Mesothelial cell of epicardium (in vitro differentiated cells): ENCODE measurements around the gene GPT2. TPM values are rescaled to one million over a fixed set of nuclear protein-coding genes. Genes with fewer than 3 reads are reported as not detected.

Source experiments
- DNase-seq, 2 experiments: peaks; one replicate each; pipeline ENCODE4 v3.0.0; 2021; ENCODE audit warnings: low spot score in 2 of 2; ENCODE audit not compliant: unreplicated experiment in 2 of 2
- H3K27ac Mint-ChIP-seq: 2 replicates; pipeline ENCODE4 v1.8.0; 2021; ENCODE audit warnings: mixed read lengths
- H3K27me3 Mint-ChIP-seq: 2 replicates; pipeline ENCODE4 v1.8.0; 2021; ENCODE audit warnings: low read depth, mixed read lengths
- H3K36me3 Mint-ChIP-seq: 2 replicates; pipeline ENCODE4 v1.8.0; 2021; ENCODE audit warnings: mixed read lengths
- H3K4me1 Mint-ChIP-seq: 2 replicates; pipeline ENCODE4 v1.8.0; 2021; ENCODE audit warnings: mixed read lengths
- H3K4me3 Mint-ChIP-seq: 2 replicates; pipeline ENCODE4 v1.8.0; 2021; ENCODE audit warnings: mild to moderate bottlenecking, moderate library complexity, mixed read lengths
- H3K9me3 Mint-ChIP-seq: 2 replicates; pipeline ENCODE4 v1.8.0; 2021; ENCODE audit warnings: mixed read lengths
- total RNA-seq: library from RNA; stranded (reverse); gene quantifications from 3 replicates; pipeline ENCODE4 v1.2.1, GENCODE V29; 2021
- TF ChIP-seq, protein P1 (sequence below): fragments of 200-600 bp; sonication (generic); IDR thresholded peaks from one replicate; pipeline ENCODE4 v1.5.0; 2021; ENCODE audit warnings: antibody characterized with exemption; ENCODE audit not compliant: unreplicated experiment

Gene GPT2
- total RNA-seq, 1 donor from 2014 or later = 30.6 TPM

- Mint-ChIP-seq H3K9me3 (no peaks in the 10 kb centered on the region), H3K27me3 (no peaks in the 10 kb centered on the region), H3K4me3 (no peak overlapping the region), H3K36me3 (peaks cover 2% of the 10 kb centered on the region), H3K27ac (no peak overlapping the region), H3K4me1 (no peaks in the 10 kb centered on the region)
- TF ChIP-seq, protein P1, sequence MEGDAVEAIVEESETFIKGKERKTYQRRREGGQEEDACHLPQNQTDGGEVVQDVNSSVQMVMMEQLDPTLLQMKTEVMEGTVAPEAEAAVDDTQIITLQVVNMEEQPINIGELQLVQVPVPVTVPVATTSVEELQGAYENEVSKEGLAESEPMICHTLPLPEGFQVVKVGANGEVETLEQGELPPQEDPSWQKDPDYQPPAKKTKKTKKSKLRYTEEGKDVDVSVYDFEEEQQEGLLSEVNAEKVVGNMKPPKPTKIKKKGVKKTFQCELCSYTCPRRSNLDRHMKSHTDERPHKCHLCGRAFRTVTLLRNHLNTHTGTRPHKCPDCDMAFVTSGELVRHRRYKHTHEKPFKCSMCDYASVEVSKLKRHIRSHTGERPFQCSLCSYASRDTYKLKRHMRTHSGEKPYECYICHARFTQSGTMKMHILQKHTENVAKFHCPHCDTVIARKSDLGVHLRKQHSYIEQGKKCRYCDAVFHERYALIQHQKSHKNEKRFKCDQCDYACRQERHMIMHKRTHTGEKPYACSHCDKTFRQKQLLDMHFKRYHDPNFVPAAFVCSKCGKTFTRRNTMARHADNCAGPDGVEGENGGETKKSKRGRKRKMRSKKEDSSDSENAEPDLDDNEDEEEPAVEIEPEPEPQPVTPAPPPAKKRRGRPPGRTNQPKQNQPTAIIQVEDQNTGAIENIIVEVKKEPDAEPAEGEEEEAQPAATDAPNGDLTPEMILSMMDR = no peak
- DNase-seq = no peak
These were observed 65.2 kb downstream of the GPT2 start for GRCh38 chr16:46949241-46949892.

- Mint-ChIP-seq H3K27me3 (no peaks in the 10 kb centered on the region), H3K36me3 (peaks cover 4% of the 10 kb centered on the region), H3K9me3 (no peaks in the 10 kb centered on the region), H3K27ac (no peak overlapping the region), H3K4me3 (no peak overlapping the region), H3K4me1 (no peaks in the 10 kb centered on the region)
- TF ChIP-seq, protein P1 = no peak
- DNase-seq = no peak
These were observed 65.8 kb downstream of the GPT2 start for GRCh38 chr16:46950009-46950408.

DNA sequence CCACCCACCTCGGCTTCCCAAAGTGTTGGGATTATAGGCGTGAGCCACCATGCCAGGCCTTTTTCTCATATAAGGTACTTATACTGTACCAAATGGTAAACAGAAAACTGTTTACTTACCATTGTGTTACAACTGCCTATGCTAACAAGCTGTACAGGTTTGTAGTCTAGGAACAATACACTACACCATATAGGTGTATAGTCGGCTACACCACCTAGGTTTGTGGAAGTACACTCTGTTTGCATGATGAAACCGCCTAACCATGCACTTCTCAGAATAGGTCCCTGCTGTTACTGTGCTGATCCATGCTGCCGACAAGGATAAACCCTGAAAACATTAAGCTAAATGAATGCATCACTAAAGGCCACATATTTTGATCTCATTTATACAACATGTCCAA lies 70.4 kb downstream of the GPT2 start:
- no peak for DNase-seq
- Mint-ChIP-seq H3K4me3 (no peak overlapping the region), H3K36me3 (peaks cover 25% of the 10 kb centered on the region), H3K27ac (no peak overlapping the region), H3K4me1 (no peaks in the 10 kb centered on the region), H3K9me3 (no peaks in the 10 kb centered on the region), H3K27me3 (no peaks in the 10 kb centered on the region)
- TF ChIP-seq, protein P1 = no peak

DNA sequence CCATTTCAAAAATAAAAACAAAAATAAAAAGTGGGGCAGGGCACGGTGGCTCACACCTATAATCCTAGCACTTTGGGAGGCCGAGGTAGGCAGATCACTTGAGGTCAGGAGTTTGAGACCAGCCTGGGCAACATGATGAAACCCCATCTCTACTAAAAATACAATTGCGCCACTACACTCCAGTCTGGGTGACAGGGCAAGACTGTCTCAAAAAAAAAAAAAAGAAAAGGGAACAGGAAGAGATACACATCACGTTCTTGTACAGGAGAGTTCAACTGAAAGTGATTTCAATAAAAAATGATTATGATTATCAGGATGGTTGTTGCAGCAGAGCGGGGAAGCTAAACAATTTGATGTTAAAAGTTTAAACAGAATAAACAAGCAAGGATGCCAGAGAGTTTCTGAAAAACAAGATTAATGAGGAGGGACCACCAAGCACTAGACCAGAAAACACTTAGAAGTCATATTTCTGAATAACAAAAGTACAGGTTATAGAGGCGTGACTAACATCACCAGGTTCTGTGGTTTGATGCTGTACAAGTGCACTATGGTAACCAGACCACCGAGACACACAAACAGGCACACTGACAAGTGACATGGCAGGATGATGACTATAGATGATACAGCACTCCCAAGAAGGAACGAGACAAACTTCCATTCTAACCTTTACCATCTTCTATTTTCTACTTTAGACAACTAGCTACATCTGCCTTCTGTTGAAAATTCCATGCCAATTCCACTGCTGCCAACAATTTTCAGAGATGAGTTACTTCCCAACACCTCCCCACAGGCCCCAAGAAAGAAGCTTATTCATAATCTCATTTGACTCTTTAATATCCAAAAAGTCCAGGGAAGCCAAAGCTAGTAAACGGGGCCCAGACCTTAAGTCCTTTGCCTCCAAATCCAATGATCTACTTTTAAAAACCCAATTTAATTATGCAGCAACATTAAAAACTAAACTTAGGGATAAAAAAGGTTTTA lies 77.5 kb downstream of the GPT2 start:
- H3K27ac Mint-ChIP-seq = no peak overlapping the region
- no peak overlapping the region for H3K4me3 Mint-ChIP-seq
- H3K4me1 Mint-ChIP-seq = no peaks in the 10 kb centered on the region
- DNase-seq = no peak
- H3K27me3 Mint-ChIP-seq = no peaks in the 10 kb centered on the region
- H3K36me3 Mint-ChIP-seq = peaks cover 41% of the 10 kb centered on the region
- TF ChIP-seq, protein P1 = no peak
- no peaks in the 10 kb centered on the region for H3K9me3 Mint-ChIP-seq

DNA sequence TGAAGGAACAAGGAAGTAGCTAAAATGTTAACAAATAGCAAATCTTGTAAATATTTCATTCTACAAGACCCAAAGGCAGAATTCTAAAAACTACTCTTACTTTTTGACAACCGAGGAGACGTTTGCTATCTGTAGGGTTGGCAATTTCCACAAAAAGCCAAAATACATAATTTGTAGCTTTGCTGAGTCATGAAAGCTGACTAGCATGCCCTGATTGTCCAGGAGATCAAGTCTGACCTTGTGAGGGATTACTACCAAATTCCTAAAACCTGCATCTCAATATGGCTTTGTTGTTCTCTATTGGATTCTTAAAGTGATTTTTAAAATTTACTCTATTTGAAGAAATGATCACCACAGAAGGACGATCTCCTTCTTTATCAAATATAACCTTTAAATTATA lies 78.5 kb downstream of the GPT2 start:
- Mint-ChIP-seq H3K9me3 (no peaks in the 10 kb centered on the region), H3K27ac (no peak overlapping the region), H3K4me3 (no peak overlapping the region), H3K4me1 (no peaks in the 10 kb centered on the region), H3K27me3 (no peaks in the 10 kb centered on the region), H3K36me3 (peaks cover 42% of the 10 kb centered on the region)
- DNase-seq = no peak
- TF ChIP-seq, protein P1 = no peak
